NOMO-1 treated with dmso at 0.1 percent for 144 hours (cell line): ENCODE results near the gene TSPO2.
"Not testable (repeated sequence)": the region's sequence is repeated elsewhere in the genome, so short reads cannot be mapped to it uniquely, and the experiment has no call there.

Experiments
- DNase-seq: peaks from one replicate; lab custom pipeline; 2025; ENCODE audit not compliant: unreplicated experiment; lab: John Stamatoyannopoulos, UW

TSPO2 gene

GRCh38 chr6:41042226-41043055 is at the start of gene TSPO2:
TSS of gene TSPO2 (plus strand) at chr6:41042467. CDS start at chr6:41042986, 519 bp downstream.
- no peak for DNase-seq

- DNase-seq: no peak
Measured at GRCh38 chr6:40992746-40993145, 49.5 kb upstream of the TSPO2 start.

GRCh38 chr6:40996591-40997233 is 45.6 kb upstream of the TSPO2 start:
- DNase-seq: no peak

GRCh38 chr6:40997234-40997957 is 44.9 kb upstream of the TSPO2 start:
- no peak for DNase-seq

GRCh38 chr6:40998661-40999060 is 43.6 kb upstream of the TSPO2 start:
- DNase-seq: no peak

GRCh38 chr6:40999569-40999968 is 42.7 kb upstream of the TSPO2 start:
- peak; percentile 31 for DNase-seq

GRCh38 chr6:41000248-41000647 is 42.0 kb upstream of the TSPO2 start:
- DNase-seq: no peak

GRCh38 chr6:41002168-41002567 is 40.1 kb upstream of the TSPO2 start:
- no peak for DNase-seq

GRCh38 chr6:41006217-41006616 is 36.0 kb upstream of the TSPO2 start:
- peak; percentile 49 for DNase-seq

- DNase-seq: not testable (repeated sequence)
Measured at GRCh38 chr6:41006980-41007379, 35.3 kb upstream of the TSPO2 start.

- DNase-seq: no peak
Measured at GRCh38 chr6:41008011-41008410, 34.3 kb upstream of the TSPO2 start.

- DNase-seq: no peak
Measured at GRCh38 chr6:41009669-41010068, 32.6 kb upstream of the TSPO2 start.

- DNase-seq: no peak
Measured at GRCh38 chr6:41011673-41012072, 30.6 kb upstream of the TSPO2 start.

GRCh38 chr6:41013466-41014153 is 28.7 kb upstream of the TSPO2 start:
- DNase-seq: no peak

- no peak for DNase-seq
Measured at GRCh38 chr6:41014780-41015179, 27.5 kb upstream of the TSPO2 start.

- not testable (repeated sequence) for DNase-seq
Measured at GRCh38 chr6:41015860-41016259, 26.4 kb upstream of the TSPO2 start.

- DNase-seq: no peak
Measured at GRCh38 chr6:41017663-41018062, 24.6 kb upstream of the TSPO2 start.

GRCh38 chr6:41021832-41022231 is 20.4 kb upstream of the TSPO2 start:
- no peak for DNase-seq

GRCh38 chr6:41022294-41022693 is 20.0 kb upstream of the TSPO2 start:
- no peak for DNase-seq

GRCh38 chr6:41023114-41023513 is 19.2 kb upstream of the TSPO2 start:
- DNase-seq: no peak

- no peak for DNase-seq
Measured at GRCh38 chr6:41025966-41026530, 16.2 kb upstream of the TSPO2 start.
